Activated gamma-delta T cell (primary cell): ENCODE results near the gene ZNF883.

Experiments used
- DNase-seq: peaks from one replicate; lab custom pipeline; 2025; lab: John Stamatoyannopoulos, UW

The ZNF883 gene

GRCh38 chr9:112917987-112918362, 94.0 kb downstream of the ZNF883 start:
- no peak for DNase-seq

- DNase-seq, result no peak
Observed at GRCh38 chr9:112917047-112917986, 94.7 kb downstream of the ZNF883 start.

DNA sequence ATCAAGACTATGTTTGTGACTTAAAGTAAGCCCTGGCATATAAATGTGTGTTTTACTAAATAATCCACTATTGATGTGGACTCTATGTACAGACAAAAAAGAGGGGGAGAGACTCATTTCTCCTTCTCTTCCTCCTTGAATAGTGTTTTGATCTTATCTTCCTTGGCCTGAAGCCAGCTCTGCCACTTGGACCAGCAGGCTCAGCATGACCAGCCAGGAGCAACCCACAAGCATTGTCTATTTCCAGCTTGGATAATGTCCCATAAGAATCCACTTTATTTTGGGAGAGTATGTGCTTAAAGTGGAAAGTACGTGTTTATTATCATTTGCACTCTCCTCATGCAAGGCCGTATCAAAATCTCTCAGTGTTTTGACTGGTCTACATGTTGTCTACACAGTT, 97.5 kb downstream of the ZNF883 start:
- no peak for DNase-seq

GRCh38 chr9:112913326-112913725, 98.7 kb downstream of the ZNF883 start:
- DNase-seq, result no peak

- no peak for DNase-seq
Observed at GRCh38 chr9:112912636-112913035, 99.4 kb downstream of the ZNF883 start.

DNA sequence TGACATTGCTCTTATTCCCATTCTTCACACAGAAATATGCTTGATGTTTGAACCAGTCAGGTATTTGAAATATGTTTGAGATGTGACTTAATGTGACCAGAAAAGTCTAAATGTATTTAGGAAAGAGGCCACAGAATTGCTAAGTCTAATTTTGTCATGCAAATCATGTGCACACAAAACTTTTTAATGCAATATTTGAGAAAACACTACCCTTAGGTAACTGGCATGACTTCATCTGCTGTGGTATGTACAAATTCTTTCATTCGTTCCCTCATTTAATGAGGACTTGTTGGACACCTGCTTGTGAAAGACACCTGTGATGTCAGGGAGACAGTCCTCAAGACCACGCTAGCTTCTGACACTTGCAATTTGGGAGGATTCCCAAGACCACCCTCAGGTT, 100.3 kb downstream of the ZNF883 start:
- no peak for DNase-seq
